ENCODE results near the gene DFFA.
"Not testable (repeated sequence)": the region's sequence is repeated elsewhere in the genome, so short reads cannot be mapped to it uniquely, and the experiment has no call there.

DFFA gene

GRCh38 chr1:10471411-10472219, 714 bp downstream of the DFFA start:
- H3K4me3 Mint-ChIP-seq = peak overlapping the region; percentile 99
- peak in 2 of 3 experiments; percentile 3 to 13 for DNase-seq

DNA sequence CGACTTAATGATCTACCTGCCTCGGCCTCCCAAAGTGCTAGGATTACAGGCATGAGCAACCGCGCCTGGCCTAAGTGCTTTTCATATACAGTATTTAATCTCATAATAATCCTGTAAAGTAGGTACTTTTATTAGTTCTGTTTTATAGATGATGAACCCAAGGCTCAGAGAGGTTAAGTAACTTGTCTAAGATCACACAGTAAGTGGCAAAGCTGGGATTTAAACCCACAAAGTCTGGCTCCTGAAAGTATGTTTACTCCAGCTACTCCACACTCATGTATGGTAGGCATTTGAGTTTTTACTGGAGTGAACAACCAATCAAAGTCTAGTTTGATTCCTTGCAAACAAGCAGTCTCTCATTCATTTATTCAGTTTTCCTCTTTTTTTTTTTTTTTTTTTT, 2.3 kb downstream of the DFFA start:
- Mint-ChIP-seq H3K9me3 (no peaks in the 10 kb centered on the region), H3K27me3 (no peaks in the 10 kb centered on the region), H3K27ac (no peak overlapping the region), H3K4me3 (no peak overlapping the region), H3K4me1 (ENCODE audit: low read depth in 2 of 2) (peaks cover 12 to 27% of the 10 kb centered on the region in 2 donors), H3K36me3 (ENCODE audit: insufficient read depth) (peaks cover 50% of the 10 kb centered on the region)
- ATAC-seq (replicated peaks) (no peak), DNase-seq (no peak)

More at GRCh38 chr1:10471411-10472219, 714 bp downstream of the DFFA start:
- no peaks in the 10 kb centered on the region for H3K9me3 Mint-ChIP-seq
- H3K27ac Mint-ChIP-seq = peak overlapping the region; percentile 95
- peak; percentile 2 for ATAC-seq (replicated peaks)
- H3K4me1 Mint-ChIP-seq (ENCODE audit: low read depth in 2 of 2) = peaks cover 27 to 43% of the 10 kb centered on the region in 2 donors
- peaks cover 46% of the 10 kb centered on the region for H3K36me3 Mint-ChIP-seq (ENCODE audit: insufficient read depth)
- H3K27me3 Mint-ChIP-seq = no peaks in the 10 kb centered on the region

- ATAC-seq (replicated peaks) (no peak), DNase-seq (no peak)
- Mint-ChIP-seq H3K4me3 (no peak overlapping the region), H3K4me1 (ENCODE audit: low read depth in 2 of 2) (peaks cover 4 to 11% of the 10 kb centered on the region in 2 donors), H3K27me3 (no peaks in the 10 kb centered on the region), H3K27ac (no peak overlapping the region), H3K36me3 (ENCODE audit: insufficient read depth) (peaks cover 60% of the 10 kb centered on the region), H3K9me3 (no peaks in the 10 kb centered on the region)
Observed at GRCh38 chr1:10467078-10467477, 5.3 kb downstream of the DFFA start.

GRCh38 chr1:10459184-10459583, 13.1 kb downstream of the DFFA start:
- H3K9me3 Mint-ChIP-seq = no peaks in the 10 kb centered on the region
- ATAC-seq (replicated peaks) (no peak), DNase-seq (no peak)
- H3K4me3 Mint-ChIP-seq = no peak overlapping the region
- no peaks in the 10 kb centered on the region for H3K27me3 Mint-ChIP-seq
- no peaks in the 10 kb centered on the region for H3K4me1 Mint-ChIP-seq (ENCODE audit: low read depth in 2 of 2)
- H3K36me3 Mint-ChIP-seq (ENCODE audit: insufficient read depth) = peaks cover 26% of the 10 kb centered on the region
- H3K27ac Mint-ChIP-seq = no peak overlapping the region

- H3K4me3 Mint-ChIP-seq = no peak overlapping the region
- H3K27me3 Mint-ChIP-seq = no peaks in the 10 kb centered on the region
- H3K4me1 Mint-ChIP-seq (ENCODE audit: low read depth in 2 of 2) = no peaks in the 10 kb centered on the region
- H3K36me3 Mint-ChIP-seq (ENCODE audit: insufficient read depth) = peaks cover 13% of the 10 kb centered on the region
- DNase-seq (no peak), ATAC-seq (replicated peaks) (no peak)
- no peaks in the 10 kb centered on the region for H3K9me3 Mint-ChIP-seq
- no peak overlapping the region for H3K27ac Mint-ChIP-seq
Observed at GRCh38 chr1:10457875-10458274, 14.5 kb downstream of the DFFA start.

- not testable (repeated sequence) for H3K4me3 Mint-ChIP-seq; H3K27me3 Mint-ChIP-seq; H3K36me3 Mint-ChIP-seq (ENCODE audit: insufficient read depth); H3K9me3 Mint-ChIP-seq; H3K4me1 Mint-ChIP-seq (ENCODE audit: low read depth in 2 of 2); H3K27ac Mint-ChIP-seq; ATAC-seq (replicated peaks); DNase-seq
Observed at GRCh38 chr1:10457462-10457861, 14.9 kb downstream of the DFFA start.

DNA sequence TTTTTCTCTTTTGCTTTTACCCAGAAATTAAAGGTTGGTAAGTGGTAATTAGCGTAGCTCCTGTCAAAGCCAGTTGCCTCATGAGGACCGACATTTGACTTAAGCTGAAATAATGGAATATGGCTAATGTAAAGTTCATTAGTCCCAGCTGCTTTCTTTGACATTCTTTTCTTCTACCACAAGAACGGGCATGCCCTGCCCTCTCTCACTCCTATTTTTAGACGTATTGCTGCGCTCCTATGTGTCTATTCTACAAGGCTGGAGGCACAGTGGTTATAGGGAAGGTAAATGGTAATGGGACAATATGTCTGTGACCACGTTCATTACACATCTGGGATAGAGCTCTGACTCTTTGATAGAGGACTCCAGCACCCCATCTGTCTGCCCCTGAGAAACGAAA, 15.7 kb downstream of the DFFA start:
- DNase-seq = no peak
- no peak for ATAC-seq (replicated peaks)
- Mint-ChIP-seq H3K4me1 (ENCODE audit: low read depth in 2 of 2) (no peaks in the 10 kb centered on the region), H3K27ac (peak overlapping the region in 1 of 2 donors; percentile 15), H3K4me3 (no peak overlapping the region), H3K36me3 (ENCODE audit: insufficient read depth) (peaks cover 3% of the 10 kb centered on the region), H3K27me3 (no peaks in the 10 kb centered on the region), H3K9me3 (no peaks in the 10 kb centered on the region)

- H3K4me3 Mint-ChIP-seq = no peak overlapping the region
- no peaks in the 10 kb centered on the region for H3K27me3 Mint-ChIP-seq
- H3K4me1 Mint-ChIP-seq (ENCODE audit: low read depth in 2 of 2) = no peaks in the 10 kb centered on the region
- no peaks in the 10 kb centered on the region for H3K9me3 Mint-ChIP-seq
- peaks cover 3% of the 10 kb centered on the region for H3K36me3 Mint-ChIP-seq (ENCODE audit: insufficient read depth)
- DNase-seq (no peak), ATAC-seq (replicated peaks) (no peak)
- H3K27ac Mint-ChIP-seq = peak overlapping the region in 1 of 2 donors; percentile 38
Observed at GRCh38 chr1:10456048-10456447, 16.3 kb downstream of the DFFA start.

DNA sequence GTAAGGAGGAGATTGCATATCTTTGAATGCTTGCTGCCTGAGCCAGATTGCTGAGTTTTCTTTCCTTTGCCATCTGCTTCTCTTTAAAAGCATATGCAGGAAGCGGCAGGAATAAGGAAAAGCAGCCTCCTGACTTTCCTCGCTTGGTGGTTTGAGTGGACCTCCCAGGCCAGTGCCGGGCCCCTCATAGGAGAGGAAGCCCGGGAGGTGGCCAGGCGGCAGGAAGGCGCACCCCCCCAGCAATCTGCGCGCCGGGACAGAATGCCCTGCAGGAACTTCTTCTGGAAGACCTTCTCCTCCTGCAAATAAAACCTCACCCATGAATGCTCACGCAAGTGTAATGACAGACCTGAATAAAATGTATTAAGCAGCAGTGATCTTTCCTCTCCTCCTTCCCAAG, 21.0 kb downstream of the DFFA start:
- H3K36me3 Mint-ChIP-seq (ENCODE audit: insufficient read depth) = peaks cover 3% of the 10 kb centered on the region
- DNase-seq = no peak
- no peak for ATAC-seq (replicated peaks)
- no peak overlapping the region for H3K4me3 Mint-ChIP-seq
- H3K9me3 Mint-ChIP-seq = no peaks in the 10 kb centered on the region
- peaks cover 1 to 6% of the 10 kb centered on the region in 2 donors for H3K4me1 Mint-ChIP-seq (ENCODE audit: low read depth in 2 of 2)
- H3K27me3 Mint-ChIP-seq = peaks cover 0 to 11% of the 10 kb centered on the region in 2 donors
- no peak overlapping the region for H3K27ac Mint-ChIP-seq

- no peak for ATAC-seq (replicated peaks)
Observed at GRCh38 chr1:10450836-10451235, 21.5 kb downstream of the DFFA start.

DNA sequence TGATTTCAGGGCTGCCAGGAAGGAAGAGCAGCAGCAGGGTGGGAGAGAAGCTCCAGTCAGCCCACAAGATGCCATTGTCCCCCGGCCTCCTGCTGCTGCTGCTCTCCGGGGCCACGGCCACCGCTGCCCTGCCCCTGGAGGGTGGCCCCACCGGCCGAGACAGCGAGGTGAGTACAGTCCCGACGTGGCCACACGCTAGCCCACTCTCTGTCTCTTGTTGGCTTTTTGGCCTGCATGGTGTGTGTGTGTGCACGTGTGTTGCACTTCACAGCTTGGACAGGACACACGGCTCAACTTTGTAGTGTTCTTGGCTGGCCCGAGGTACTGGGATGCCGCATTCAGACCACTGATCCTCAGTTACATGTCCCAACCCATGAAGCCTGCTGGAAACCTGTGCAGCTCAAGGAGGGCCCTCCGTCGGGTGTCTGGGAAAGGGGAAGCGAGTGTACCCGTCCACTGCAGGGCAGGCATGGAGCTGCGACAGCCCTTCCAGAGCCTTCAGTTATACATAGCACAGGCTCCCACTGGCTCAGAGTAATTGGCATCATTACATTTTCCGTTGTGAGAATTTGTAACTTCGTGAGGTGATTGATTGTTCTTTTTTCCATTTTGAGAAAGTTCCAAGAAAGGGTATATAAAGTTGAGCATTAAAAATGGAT, 22.0 kb downstream of the DFFA start:
- Mint-ChIP-seq H3K27ac (no peak overlapping the region), H3K4me3 (no peak overlapping the region), H3K27me3 (peaks cover 0 to 11% of the 10 kb centered on the region in 2 donors), H3K36me3 (ENCODE audit: insufficient read depth) (peaks cover 3% of the 10 kb centered on the region), H3K4me1 (ENCODE audit: low read depth in 2 of 2) (peaks cover 1 to 6% of the 10 kb centered on the region in 2 donors), H3K9me3 (no peaks in the 10 kb centered on the region)
- ATAC-seq (replicated peaks) (no peak), DNase-seq (no peak)

More at GRCh38 chr1:10450836-10451235, 21.5 kb downstream of the DFFA start:
- H3K27me3 Mint-ChIP-seq = peaks cover 0 to 11% of the 10 kb centered on the region in 2 donors
- no peak for DNase-seq
- H3K9me3 Mint-ChIP-seq = no peaks in the 10 kb centered on the region
- peaks cover 3% of the 10 kb centered on the region for H3K36me3 Mint-ChIP-seq (ENCODE audit: insufficient read depth)
- no peak overlapping the region for H3K4me3 Mint-ChIP-seq
- H3K4me1 Mint-ChIP-seq (ENCODE audit: low read depth in 2 of 2) = peaks cover 1 to 6% of the 10 kb centered on the region in 2 donors
- H3K27ac Mint-ChIP-seq = no peak overlapping the region

- ATAC-seq (replicated peaks) (no peak), DNase-seq (no peak)
- no peak within 1 kb of the TSS for H3K4me3 Mint-ChIP-seq
- no peak within 1 kb of the TSS for H3K27ac Mint-ChIP-seq
- peaks cover 3% of the 10 kb centered on the region for H3K36me3 Mint-ChIP-seq (ENCODE audit: insufficient read depth)
- H3K4me1 Mint-ChIP-seq (ENCODE audit: low read depth in 2 of 2) = peaks cover 1 to 6% of the 10 kb centered on the region in 2 donors
- peaks cover 0 to 11% of the 10 kb centered on the region in 2 donors for H3K27me3 Mint-ChIP-seq
- H3K9me3 Mint-ChIP-seq = no peaks in the 10 kb centered on the region
Observed at GRCh38 chr1:10449751-10450150, 22.6 kb downstream of the DFFA start, which contains the start of gene CORT. Gene CORT, plus strand, starts transcription at chr1:10450031. Its CDS starts 193 bp downstream, at chr1:10450224.

- DNase-seq (no peak), ATAC-seq (replicated peaks) (peak; percentile 41)
- Mint-ChIP-seq H3K4me1 (ENCODE audit: low read depth in 2 of 2) (peaks cover 1 to 6% of the 10 kb centered on the region in 2 donors), H3K4me3 (no peak overlapping the region), H3K27ac (no peak overlapping the region), H3K36me3 (ENCODE audit: insufficient read depth) (peaks cover under 1% of the 10 kb centered on the region), H3K9me3 (no peaks in the 10 kb centered on the region), H3K27me3 (peaks cover 0 to 11% of the 10 kb centered on the region in 2 donors)
Observed at GRCh38 chr1:10446790-10447422, 25.4 kb downstream of the DFFA start.
